ENCODE measurements around the gene PIF1. TPM values are rescaled to one million over a fixed set of nuclear protein-coding genes. Genes with fewer than 3 reads are reported as not detected.

Gene PIF1
- polyA plus RNA-seq, 1 donor (not counting 4 experiments of a cell fraction or from before 2014, with no cell fraction given): 7.6 TPM

- no peaks in the 10 kb centered on the region for H3K9me1 ChIP-seq (ENCODE audit: control insufficient read depth, extremely low read depth, insufficient read depth, low read length)
- H3K9me3 ChIP-seq (ENCODE audit: control insufficient read depth, low read depth, low read length): no peaks in the 10 kb centered on the region
- DNase-seq (ENCODE audit: low read depth, low spot score): no peak
- no peaks in the 10 kb centered on the region for H3K79me2 ChIP-seq (ENCODE audit: control insufficient read depth, insufficient read depth, low read length)
- no peak overlapping the region for H3K4me2 ChIP-seq (ENCODE audit: control insufficient read depth, extremely low read depth, insufficient read depth, low read depth, low read length)
- TF ChIP-seq CTCF (optimal IDR thresholded peaks at IDR 0.05 in 1 of 3, IDR thresholded peaks at IDR 0.05 in 1 of 3, conservative IDR thresholded peaks at IDR 0.05 in 1 of 3; ENCODE audit: extremely low read depth in 1 of 3, insufficient read depth in 2 of 3, low read length in 3 of 3): peak; percentile 91 to 94 (median 92)
- no peak for TF ChIP-seq EZH2 (IDR thresholded peaks at IDR 0.05; ENCODE audit: low read length)
- dilution Hi-C loops (cut with MboI; ENCODE audit: extremely low pct_ligation_motif_present, low sequenced_read_pairs): no loop called here
- H3K27ac ChIP-seq (ENCODE audit: control insufficient read depth, insufficient read depth, low read length): no peak overlapping the region
- no peak overlapping the region for H2AFZ ChIP-seq (ENCODE audit: control insufficient read depth, low read length)
- peak; percentile 32 for FAIRE-seq
- H3K27me3 ChIP-seq (ENCODE audit: control insufficient read depth, extremely low read depth, insufficient read depth, low read length): no peaks in the 10 kb centered on the region
- H3K9ac ChIP-seq (ENCODE audit: control insufficient read depth, extremely low read depth, insufficient read depth, low read length): no peak overlapping the region
- H3K4me1 ChIP-seq (ENCODE audit: control insufficient read depth, extremely low read depth, insufficient read depth, low read length): peaks cover 4% of the 10 kb centered on the region
- H4K20me1 ChIP-seq (ENCODE audit: control insufficient read depth, extremely low read depth, insufficient read depth, low read length): no peaks in the 10 kb centered on the region
- no peaks in the 10 kb centered on the region for H3K36me3 ChIP-seq (ENCODE audit: control insufficient read depth in 2 of 2, extremely low read depth in 1 of 2, insufficient read depth in 2 of 2, low read length in 2 of 2)
- no peak overlapping the region for H3K4me3 ChIP-seq (ENCODE audit: control insufficient read depth in 2 of 3, extremely low read depth in 1 of 3, insufficient read depth in 2 of 3, low read depth in 1 of 3, low read length in 3 of 3)
Measured at GRCh38 chr15:64809649-64810496, 15.6 kb downstream of the PIF1 start.

- H3K4me3 ChIP-seq (ENCODE audit: control insufficient read depth in 2 of 3, extremely low read depth in 1 of 3, insufficient read depth in 2 of 3, low read depth in 1 of 3, low read length in 3 of 3): no peak overlapping the region
- dilution Hi-C loops (cut with MboI; ENCODE audit: extremely low pct_ligation_motif_present, low sequenced_read_pairs): no loop called here
- no peaks in the 10 kb centered on the region for H3K9me3 ChIP-seq (ENCODE audit: control insufficient read depth, low read depth, low read length)
- no peak overlapping the region for H3K27ac ChIP-seq (ENCODE audit: control insufficient read depth, insufficient read depth, low read length)
- no peak for FAIRE-seq
- no peaks in the 10 kb centered on the region for H4K20me1 ChIP-seq (ENCODE audit: control insufficient read depth, extremely low read depth, insufficient read depth, low read length)
- no peak overlapping the region for H2AFZ ChIP-seq (ENCODE audit: control insufficient read depth, low read length)
- TF ChIP-seq EZH2 (IDR thresholded peaks at IDR 0.05; ENCODE audit: low read length) (no peak), CTCF (optimal IDR thresholded peaks at IDR 0.05 in 1 of 3, IDR thresholded peaks at IDR 0.05 in 1 of 3, conservative IDR thresholded peaks at IDR 0.05 in 1 of 3; ENCODE audit: extremely low read depth in 1 of 3, insufficient read depth in 2 of 3, low read length in 3 of 3) (no peak)
- no peak overlapping the region for H3K9ac ChIP-seq (ENCODE audit: control insufficient read depth, extremely low read depth, insufficient read depth, low read length)
- H3K4me1 ChIP-seq (ENCODE audit: control insufficient read depth, extremely low read depth, insufficient read depth, low read length): peaks cover 4% of the 10 kb centered on the region
- no peaks in the 10 kb centered on the region for H3K9me1 ChIP-seq (ENCODE audit: control insufficient read depth, extremely low read depth, insufficient read depth, low read length)
- no peaks in the 10 kb centered on the region for H3K79me2 ChIP-seq (ENCODE audit: control insufficient read depth, insufficient read depth, low read length)
- no peaks in the 10 kb centered on the region for H3K36me3 ChIP-seq (ENCODE audit: control insufficient read depth in 2 of 2, extremely low read depth in 1 of 2, insufficient read depth in 2 of 2, low read length in 2 of 2)
- DNase-seq (ENCODE audit: low read depth, low spot score): no peak
- H3K4me2 ChIP-seq (ENCODE audit: control insufficient read depth, extremely low read depth, insufficient read depth, low read depth, low read length): no peak overlapping the region
- H3K27me3 ChIP-seq (ENCODE audit: control insufficient read depth, extremely low read depth, insufficient read depth, low read length): no peaks in the 10 kb centered on the region
Measured at GRCh38 chr15:64808785-64809453, 16.5 kb downstream of the PIF1 start.
